ACHN (cell line): ENCODE measurements around the gene CTU1.

Experiments
- DNase-seq: peaks from one replicate; pipeline ENCODE4 v3.0.0-alpha.2; 2015
- in situ Hi-C: cut with HindIII; loops from 2 replicates; pipeline ENCODE4 v1.10.0; 2017; ENCODE audit warnings: low sequenced_read_pairs, low pct_ligation_motif_present, low pct_unique_long_range_greater_than_20kb

The CTU1 gene

DNA sequence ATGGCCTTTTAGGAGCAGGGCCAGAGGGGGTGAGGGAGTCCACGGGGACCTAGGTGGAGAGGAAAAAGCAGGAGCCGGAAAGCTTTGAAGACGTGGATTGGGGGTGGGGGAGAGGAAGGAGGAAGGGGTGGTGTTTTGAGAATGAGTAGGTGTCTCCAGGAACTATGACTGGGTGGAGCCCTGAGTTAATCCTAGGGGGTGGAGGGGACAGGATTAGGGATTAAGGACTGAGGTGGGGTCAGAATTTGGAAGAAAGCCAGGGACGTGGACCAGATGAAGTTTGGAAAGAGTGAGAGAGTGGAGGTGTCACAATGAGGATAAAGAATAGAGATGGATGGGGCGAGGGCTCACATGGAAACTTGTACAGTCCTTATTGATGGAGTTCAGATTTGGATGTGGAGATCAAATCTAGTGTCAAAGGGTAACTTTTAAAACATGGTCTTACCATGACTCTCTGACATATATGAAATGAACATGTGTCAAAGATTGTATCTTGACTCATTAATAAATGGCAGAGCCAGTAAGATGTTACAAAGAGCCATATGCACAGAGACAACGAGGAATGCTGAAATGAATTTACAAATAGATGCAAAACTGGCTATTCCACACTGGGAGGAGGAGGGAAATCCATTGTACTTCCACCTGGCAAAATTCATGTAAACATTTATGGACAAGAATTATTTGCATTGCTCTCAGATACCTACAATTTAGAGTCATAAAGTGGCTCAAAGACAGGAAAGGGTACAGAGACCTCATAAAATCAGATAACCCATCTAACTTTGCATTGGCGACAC, 41.6 kb downstream of the CTU1 start:
- DNase-seq = no peak
- in situ Hi-C loops = no loop called here

DNA sequence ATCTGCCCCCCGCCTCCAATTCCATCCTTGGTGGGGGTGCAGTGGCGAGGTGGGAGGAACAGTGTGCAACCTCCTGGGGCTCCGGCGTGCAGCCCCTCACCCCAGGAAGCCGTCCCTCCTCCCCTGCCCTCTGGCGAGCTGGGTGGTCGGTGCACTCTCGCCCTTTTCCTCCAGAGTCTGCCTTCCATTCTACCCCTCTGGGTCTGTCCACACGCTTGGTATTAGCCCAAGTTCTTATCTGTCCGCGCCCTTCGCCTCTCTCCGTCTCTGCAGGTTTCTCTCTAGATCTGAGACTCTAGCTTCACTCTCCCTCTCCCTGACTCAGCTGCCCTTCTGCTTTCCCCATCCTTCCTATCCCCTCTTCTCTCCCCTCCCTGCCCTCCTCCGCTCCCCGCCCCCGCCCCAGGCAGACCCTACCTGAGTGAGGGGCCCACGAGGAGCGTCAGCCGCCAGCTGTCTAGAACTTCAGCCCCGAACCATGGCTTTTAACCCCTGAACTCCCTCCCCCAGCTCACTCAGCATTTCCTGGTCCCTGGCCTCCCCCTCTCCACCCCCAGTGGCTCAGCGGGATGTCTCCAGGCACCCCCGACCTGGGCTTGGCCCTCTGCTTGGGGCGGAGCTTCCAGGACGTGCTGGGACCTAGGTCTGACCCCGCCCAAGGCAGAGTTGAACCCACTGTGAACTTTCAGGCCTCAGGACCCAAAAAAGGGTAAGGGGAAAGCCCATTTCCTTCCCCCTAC, 42.8 kb downstream of the CTU1 start:
- in situ Hi-C loops = no loop called here
- DNase-seq = no peak

DNA sequence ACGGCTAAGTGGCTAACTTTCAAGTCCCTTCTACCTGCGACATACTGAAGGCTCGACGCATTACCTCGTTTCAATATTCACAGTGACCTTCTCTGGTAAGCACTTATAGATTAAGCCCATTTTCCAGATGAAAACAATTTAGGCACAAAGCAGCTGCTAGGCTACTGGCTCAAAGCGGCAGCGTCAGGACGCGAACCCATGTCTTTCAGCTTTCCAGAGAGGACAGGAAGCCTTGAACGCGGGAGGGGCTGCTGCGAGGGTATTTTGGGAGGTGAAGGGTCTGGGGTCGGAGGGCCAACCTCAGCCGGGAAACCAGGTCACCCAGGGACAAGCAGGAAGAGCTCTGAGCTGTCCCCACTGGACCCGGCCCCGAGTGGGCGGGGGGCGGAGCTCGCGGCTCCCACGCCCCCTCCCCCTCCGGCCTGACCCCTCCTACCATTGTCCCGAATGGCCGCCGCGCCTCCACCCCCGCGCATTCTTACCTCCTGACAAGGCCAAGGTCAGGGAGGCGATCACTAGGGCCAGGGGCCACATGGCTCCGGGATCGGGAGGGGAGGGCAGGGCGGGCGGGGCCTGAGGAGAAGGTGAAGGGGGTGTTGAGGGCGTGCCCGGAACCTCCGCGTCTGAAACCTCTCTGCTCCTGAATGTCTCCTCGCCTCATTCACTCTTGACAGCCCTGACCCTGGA, 43.5 kb downstream of the CTU1 start, which contains the start of gene KLK13:
KLK13 (minus strand) TSS at position 559 of the 687 bp plus-strand sequence; CDS start at position 534, 25 bp downstream.
- in situ Hi-C loops = no loop called here
- DNase-seq = peak; percentile 1

DNA sequence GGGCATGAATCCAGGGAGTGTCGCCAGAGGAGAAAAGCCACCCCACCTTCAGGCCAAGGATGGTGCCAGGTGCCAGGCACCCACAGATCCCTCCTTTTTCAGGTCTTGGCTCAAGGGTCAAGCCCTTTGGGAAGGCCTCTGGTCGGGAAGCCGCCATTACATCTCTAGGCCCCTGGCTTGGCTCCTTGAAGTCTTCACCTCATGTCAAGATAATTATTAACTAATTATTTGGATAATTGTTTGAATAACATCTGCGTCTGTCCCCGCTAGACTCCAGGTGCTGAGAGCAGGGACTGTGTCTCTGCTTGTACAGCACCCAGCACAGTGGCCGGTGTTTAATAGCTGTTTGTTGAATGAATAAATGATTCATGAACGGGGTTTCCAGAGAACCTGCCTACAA, 44.5 kb downstream of the CTU1 start:
- in situ Hi-C loops = no loop called here
- no peak for DNase-seq

DNA sequence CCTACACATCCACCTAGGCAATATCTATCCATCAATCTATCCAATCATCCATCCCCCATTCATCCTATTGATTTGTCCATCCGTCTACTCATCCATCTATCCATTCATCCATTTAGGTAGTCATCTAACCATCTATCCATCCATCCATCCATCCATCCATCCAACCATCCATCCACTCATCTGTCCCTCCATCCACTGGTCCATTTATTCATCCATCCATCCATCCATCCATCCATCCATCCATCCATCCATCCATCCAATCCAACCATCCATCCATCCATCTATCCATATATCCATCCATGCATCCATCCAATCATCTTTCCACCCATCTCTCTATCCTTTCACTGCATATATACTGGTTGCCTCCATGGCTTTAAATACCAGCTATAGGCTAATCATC, 47.2 kb downstream of the CTU1 start:
- no peak for DNase-seq
- in situ Hi-C loops = no loop called here

DNA sequence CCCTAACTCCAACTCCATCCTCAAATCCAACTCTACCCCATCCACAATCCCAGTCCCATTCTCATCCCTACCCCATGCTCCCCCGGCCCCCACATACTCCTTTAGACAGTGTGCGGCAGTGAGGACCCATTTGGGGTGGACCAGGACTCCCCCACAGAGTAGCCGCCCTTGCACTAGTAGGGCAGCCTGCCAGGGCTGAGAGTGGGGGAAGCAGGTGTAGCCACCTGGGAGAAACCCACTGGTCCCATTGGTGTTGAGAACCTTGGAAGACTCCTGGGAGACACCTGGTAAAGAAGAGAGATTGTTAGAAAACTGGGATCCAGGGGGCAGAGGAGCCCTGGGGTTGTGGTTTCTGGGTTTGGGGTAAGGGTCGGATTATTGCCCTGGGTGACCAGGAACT, 47.9 kb downstream of the CTU1 start:
- no peak for DNase-seq
- in situ Hi-C loops = no loop called here

DNA sequence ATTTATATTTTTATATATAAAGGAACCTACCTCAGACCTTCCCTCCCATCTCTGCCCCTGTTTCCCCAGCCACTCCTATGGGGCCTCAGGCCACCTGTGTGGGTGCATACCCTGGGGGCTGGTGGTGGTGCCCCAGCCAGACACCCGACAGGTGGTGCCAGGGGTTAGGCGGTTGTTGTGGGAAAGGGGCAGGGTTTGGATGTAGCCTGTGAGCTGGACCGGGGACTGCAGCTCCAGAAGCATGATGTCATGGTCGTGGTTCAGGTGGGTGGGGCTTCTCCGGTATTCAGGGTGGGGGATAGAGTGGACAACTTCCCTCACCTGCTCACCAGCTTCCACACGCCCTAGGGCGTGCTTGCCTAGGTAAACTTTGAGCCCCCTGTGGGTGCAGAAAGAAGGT, 48.5 kb downstream of the CTU1 start:
- DNase-seq = no peak
- in situ Hi-C loops = no loop called here

DNA sequence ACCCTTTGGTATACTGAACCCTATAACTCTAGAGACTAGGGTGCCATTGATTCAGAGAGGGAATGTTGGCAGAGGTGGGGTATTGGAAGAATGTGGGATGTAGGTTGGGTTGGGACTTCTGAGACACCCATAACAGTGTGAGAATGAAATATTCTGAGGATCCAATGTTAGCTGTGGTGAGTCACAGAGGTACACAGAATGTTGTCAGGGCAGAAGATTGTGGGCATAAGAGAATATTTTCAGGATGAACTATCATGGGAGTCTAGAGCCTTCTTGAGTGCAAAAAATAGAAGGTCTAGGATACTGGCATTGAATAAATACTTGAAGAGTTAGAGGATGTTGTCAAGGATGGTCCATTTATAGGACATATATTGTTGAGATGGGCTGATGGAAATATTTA, 52.3 kb downstream of the CTU1 start:
- in situ Hi-C loops = no loop called here
- no peak for DNase-seq
